Endothelial cell of umbilical vein (primary cell): ENCODE measurements around the gene CDIPT. TPM values are rescaled to one million over a fixed set of nuclear protein-coding genes. Genes with fewer than 3 reads are reported as not detected.

ENCODE experiments used
- BruUV-seq: library from RNA; stranded (reverse); fragments of 400-500 nt; replicated peaks from 2 replicates; lab custom pipeline; 2021; lab: Mats Ljungman, UMichigan
- CTCF ChIA-PET: fragments of 300-600, 350-600 bp; sonication (Branson Sonifier 250); formaldehyde crosslinking; loops from one replicate; lab custom pipeline; 2021; ENCODE audit warnings: antibody characterized with exemption, inconsistent platforms; lab: Charles Lee
- POLR2A ChIA-PET: fragments of 300-600, 350-600 bp; sonication (Branson Sonifier 250); formaldehyde crosslinking; loops from one replicate; lab custom pipeline; 2021; ENCODE audit warnings: antibody characterized with exemption, inconsistent platforms; lab: Charles Lee
- DNase-seq: peaks from one replicate; pipeline ENCODE4 v3.0.0-alpha.2; 2011; ENCODE audit warnings: low read depth, low spot score
- FAIRE-seq: peaks from 2 replicates; lab custom pipeline; 2011; peaks lifted over from hg19 to GRCh38; lab: Jason Lieb, UNC
- H2AFZ ChIP-seq: 2 replicates; pipeline ENCODE4 v1.6.0; 2012; ENCODE audit warnings: low read depth, low read length, control low read depth, inconsistent platforms
- H3K27ac ChIP-seq: 2 replicates; pipeline ENCODE4 v1.5.1; 2011; ENCODE audit warnings: low read depth, mild to moderate bottlenecking, control low read depth, low read length, moderate library complexity; ENCODE audit not compliant: insufficient read depth
- H3K27me3 ChIP-seq, 2 experiments: 2 replicates each; pipeline versions ENCODE4 v1.6.0 to v1.6.1; 2011; ENCODE audit warnings: low read length in 2 of 2, mixed read lengths in 1 of 2; ENCODE audit not compliant: control insufficient read depth in 2 of 2, insufficient read depth in 2 of 2
- H3K36me3 ChIP-seq, 2 experiments: 2 replicates in 1 of 2; 3 replicates in 1 of 2; pipeline ENCODE4 v1.5.1; 2011; ENCODE audit warnings: low read length in 2 of 2, mild to moderate bottlenecking in 1 of 2, moderate library complexity in 1 of 2; ENCODE audit not compliant: control insufficient read depth in 2 of 2, insufficient read depth in 2 of 2; ENCODE audit errors: extremely low read depth in 1 of 2
- H3K4me1 ChIP-seq: 3 replicates; pipeline ENCODE4 v1.5.1; 2011; ENCODE audit warnings: mild to moderate bottlenecking, low read length; ENCODE audit not compliant: control insufficient read depth, insufficient read depth; ENCODE audit errors: extremely low read depth
- H3K4me2 ChIP-seq: 2 replicates; pipeline ENCODE4 v1.6.1; 2011; ENCODE audit warnings: low read length, control low read depth, mixed read lengths; ENCODE audit not compliant: insufficient read depth
- H3K4me3 ChIP-seq, 3 experiments: fragments of 200-600 bp in 1 of 3; sonication (generic), shearing (Covaris generic) in 1 of 3; replicated peaks in 1 of 3; 2 replicates each; pipeline ENCODE4 v1.5.1; 2011 to 2016; ENCODE audit warnings: control low read depth in 3 of 3, low read length in 3 of 3, mild to moderate bottlenecking in 2 of 3, inconsistent platforms in 1 of 3, low read depth in 1 of 3, moderate library complexity in 1 of 3; ENCODE audit not compliant: insufficient read depth in 1 of 3
- H3K79me2 ChIP-seq: 2 replicates; pipeline ENCODE4 v1.6.0; 2012; ENCODE audit warnings: low read length, inconsistent platforms; ENCODE audit not compliant: control insufficient read depth, insufficient read depth
- H3K9ac ChIP-seq: replicated peaks from 2 replicates; pipeline ENCODE3; 2011; ENCODE audit warnings: low read length, control low read depth; ENCODE audit not compliant: insufficient read depth; ENCODE audit errors: extremely low read depth
- H3K9me1 ChIP-seq: replicated peaks from 3 replicates; pipeline ENCODE4 v1.6.0; 2011; ENCODE audit warnings: mild to moderate bottlenecking, low read length; ENCODE audit not compliant: control insufficient read depth, insufficient read depth; ENCODE audit errors: extremely low read depth
- H3K9me3 ChIP-seq: replicated peaks from 2 replicates; pipeline ENCODE4 v1.5.1; 2012; ENCODE audit warnings: low read length, inconsistent platforms; ENCODE audit not compliant: control insufficient read depth, insufficient read depth
- H4K20me1 ChIP-seq: replicated peaks from 2 replicates; pipeline ENCODE3; 2011; ENCODE audit warnings: mild to moderate bottlenecking, low read length; ENCODE audit not compliant: control insufficient read depth, insufficient read depth; ENCODE audit errors: extremely low read depth
- CTCF ChIP-seq, 2 donors: IDR thresholded peaks; 1 replicate in 1 of 2; 2 replicates in 1 of 2; pipeline ENCODE4 v1.5.1; 2011; ENCODE audit warnings: low read length in 2 of 2, mild to moderate bottlenecking in 2 of 2, moderate library complexity in 2 of 2, control low read depth in 1 of 2, inconsistent platforms in 1 of 2, low read depth in 1 of 2; ENCODE audit not compliant: insufficient read depth in 1 of 2; ENCODE audit errors: extremely low read depth in 1 of 2
- EZH2 ChIP-seq: IDR thresholded peaks from 2 replicates; pipeline ENCODE4 v1.6.1; 2012; ENCODE audit warnings: borderline replicate concordance, low read depth, mild to moderate bottlenecking, moderate library complexity, low read length, inconsistent platforms; ENCODE audit not compliant: severe bottlenecking
- FOS ChIP-seq: IDR thresholded peaks from 2 replicates; pipeline ENCODE4 v1.6.1; 2011; ENCODE audit warnings: mild to moderate bottlenecking, low read length, moderate library complexity, borderline replicate concordance; ENCODE audit not compliant: insufficient read depth
- GATA2 ChIP-seq: IDR thresholded peaks from 2 replicates; pipeline ENCODE4 v1.7.0; 2011; ENCODE audit warnings: low read depth, mild to moderate bottlenecking, moderate library complexity, mixed read lengths, low read length; ENCODE audit not compliant: insufficient read length, insufficient read depth
- JUN ChIP-seq: IDR thresholded peaks from 2 replicates; pipeline ENCODE4 v1.6.1; 2011; ENCODE audit warnings: borderline replicate concordance, low read depth; ENCODE audit not compliant: insufficient read length, insufficient read depth
- MYC ChIP-seq: IDR thresholded peaks from one replicate; pipeline ENCODE4 v1.6.1; 2011; ENCODE audit warnings: mild to moderate bottlenecking, low read depth, low read length
- POLR2A ChIP-seq: IDR thresholded peaks from 2 replicates; pipeline ENCODE4 v1.6.1; 2012; ENCODE audit warnings: low read depth, mild to moderate bottlenecking, control low read depth, low read length
- POLR2AphosphoS5 ChIP-seq: IDR thresholded peaks from 2 replicates; pipeline ENCODE4 v1.6.1; 2012; ENCODE audit warnings: low read depth, mild to moderate bottlenecking, control low read depth, low read length, moderate library complexity; ENCODE audit not compliant: insufficient read depth
- dilution Hi-C: fragments of 300-500 bp; cut with MboI; formaldehyde crosslinking; loops from one replicate; pipeline ENCODE4 v1.15.0; 2019; ENCODE audit warnings: low sequenced_read_pairs; ENCODE audit not compliant: extremely low pct_ligation_motif_present
- intact Hi-C: fragments of 100-400 bp; cut with micrococcal nuclease; formaldehyde crosslinking; loops from one replicate; pipeline ENCODE4 v1.10.0; 2022
- polyA plus RNA-seq, 4 experiments: library from polyadenylated mRNA; depleted of rRNA in 3 of 4; stranded (reverse) in 3 of 4; unstranded in 1 of 4; fragments of >200 nt; gene quantifications; 2 replicates each; pipeline versions ENCODE4 v1.2.1 to v1.2.3, GENCODE V29; 2011 to 2012; ENCODE audit warnings: missing spikeins in 1 of 4
- total RNA-seq: library from RNA; stranded (reverse); gene quantifications from 2 replicates; pipeline ENCODE4 v1.2.3, GENCODE V29; 2021
- TF ChIP-seq, protein P1 (sequence below): IDR thresholded peaks from 2 replicates; pipeline ENCODE4 v1.6.1; 2011; ENCODE audit not compliant: insufficient read depth, insufficient read length

CDIPT gene
- total and polyA plus RNA-seq, 2 donors (not counting 3 experiments of a cell fraction or from before 2014, with no cell fraction given): 68.7 to 161 TPM

- H3K9ac ChIP-seq: no peak overlapping the region
- BruUV-seq: no TSS peak
- POLR2A ChIA-PET: no interaction called here
Measured at GRCh38 chr16:29892458-29892813, 29.4 kb upstream of the CDIPT start.

GRCh38 chr16:29891525-29892457, 28.8 kb upstream of the CDIPT start:
- Histone ChIP-seq H3K9me3 (no peaks in the 10 kb centered on the region), H3K9ac (no peak overlapping the region), H3K9me1 (no peaks in the 10 kb centered on the region), H2AFZ (no peak overlapping the region), H3K27me3 (no peaks in the 10 kb centered on the region), H3K27ac (no peak overlapping the region), H3K4me2 (no peak overlapping the region), H3K36me3 (no peaks in the 10 kb centered on the region), H4K20me1 (no peaks in the 10 kb centered on the region), H3K4me3 (no peak overlapping the region), H3K4me1 (no peaks in the 10 kb centered on the region), H3K79me2 (no peaks in the 10 kb centered on the region)
- dilution Hi-C loops: no loop called here
- ChIA-PET POLR2A (interaction anchor here (0.5 kb wide), 1 partner anchor 142 kb away, joined by 5 read pairs; no protein-coding TSS in a partner anchor), CTCF (interaction anchor here (1.9 kb wide), 1 partner anchor 44 kb away, joined by 4 read pairs; no protein-coding TSS in a partner anchor)
- DNase-seq: no peak
- intact Hi-C loops: no loop called here
- no TSS peak for BruUV-seq
- no peak for TF ChIP-seq EZH2
- no peak for TF ChIP-seq POLR2A
- TF ChIP-seq, protein P1, sequence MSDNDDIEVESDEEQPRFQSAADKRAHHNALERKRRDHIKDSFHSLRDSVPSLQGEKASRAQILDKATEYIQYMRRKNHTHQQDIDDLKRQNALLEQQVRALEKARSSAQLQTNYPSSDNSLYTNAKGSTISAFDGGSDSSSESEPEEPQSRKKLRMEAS: no peak
- no peak for TF ChIP-seq JUN
- no peak for TF ChIP-seq FOS
- TF ChIP-seq CTCF (IDR thresholded peaks at IDR 0.05; ENCODE audit: extremely low read depth in 1 of 2, insufficient read depth in 1 of 2, low read depth in 1 of 2, low read length in 2 of 2): no peak
- TF ChIP-seq GATA2: no peak
- TF ChIP-seq MYC: no peak
- TF ChIP-seq POLR2AphosphoS5: no peak
- FAIRE-seq: no peak

More at GRCh38 chr16:29892458-29892813, 29.4 kb upstream of the CDIPT start:
- H3K79me2 ChIP-seq: no peaks in the 10 kb centered on the region
- no peaks in the 10 kb centered on the region for H3K9me3 ChIP-seq
- H3K4me2 ChIP-seq: no peak overlapping the region
- no peaks in the 10 kb centered on the region for H3K4me1 ChIP-seq
- no peaks in the 10 kb centered on the region for H3K9me1 ChIP-seq
- no peak overlapping the region for H3K27ac ChIP-seq
- H2AFZ ChIP-seq: no peak overlapping the region
- no peaks in the 10 kb centered on the region for H3K36me3 ChIP-seq
- dilution Hi-C loops (no loop called here), intact Hi-C loops (no loop called here)
- CTCF ChIA-PET: interaction anchor here (1.9 kb wide), 1 partner anchor 44 kb away, joined by 4 read pairs; no protein-coding TSS in a partner anchor
- no peak overlapping the region for H3K4me3 ChIP-seq
- DNase-seq: no peak
- no peaks in the 10 kb centered on the region for H3K27me3 ChIP-seq
- no peaks in the 10 kb centered on the region for H4K20me1 ChIP-seq
- no peak for FAIRE-seq
- TF ChIP-seq POLR2A (no peak), GATA2 (no peak)
